Endothelial cell of umbilical vein (primary cell): Measurements from ENCODE around the gene KPNA1. TPM values are rescaled to one million over a fixed set of nuclear protein-coding genes. Genes with fewer than 3 reads are reported as not detected.

Experiments
- BruUV-seq: library from RNA; stranded (reverse); fragments of 400-500 nt; replicated peaks from 2 replicates; lab custom pipeline; 2021; lab: Mats Ljungman, UMichigan
- CTCF ChIA-PET: fragments of 300-600, 350-600 bp; sonication (Branson Sonifier 250); formaldehyde crosslinking; loops from one replicate; lab custom pipeline; 2021; ENCODE audit warnings: antibody characterized with exemption, inconsistent platforms; lab: Charles Lee
- POLR2A ChIA-PET: fragments of 300-600, 350-600 bp; sonication (Branson Sonifier 250); formaldehyde crosslinking; loops from one replicate; lab custom pipeline; 2021; ENCODE audit warnings: antibody characterized with exemption, inconsistent platforms; lab: Charles Lee
- DNase-seq: peaks from one replicate; pipeline ENCODE4 v3.0.0-alpha.2; 2011; ENCODE audit warnings: low read depth, low spot score
- FAIRE-seq: peaks from 2 replicates; lab custom pipeline; 2011; peaks lifted over from hg19 to GRCh38; lab: Jason Lieb, UNC
- H2AFZ ChIP-seq: 2 replicates; pipeline ENCODE4 v1.6.0; 2012; ENCODE audit warnings: low read depth, low read length, control low read depth, inconsistent platforms
- H3K27ac ChIP-seq: 2 replicates; pipeline ENCODE4 v1.5.1; 2011; ENCODE audit warnings: low read depth, mild to moderate bottlenecking, control low read depth, low read length, moderate library complexity; ENCODE audit not compliant: insufficient read depth
- H3K27me3 ChIP-seq, 2 experiments: 2 replicates each; pipeline versions ENCODE4 v1.6.0 to v1.6.1; 2011; ENCODE audit warnings: low read length in 2 of 2, mixed read lengths in 1 of 2; ENCODE audit not compliant: control insufficient read depth in 2 of 2, insufficient read depth in 2 of 2
- H3K36me3 ChIP-seq, 2 experiments: 2 replicates in 1 of 2; 3 replicates in 1 of 2; pipeline ENCODE4 v1.5.1; 2011; ENCODE audit warnings: low read length in 2 of 2, mild to moderate bottlenecking in 1 of 2, moderate library complexity in 1 of 2; ENCODE audit not compliant: control insufficient read depth in 2 of 2, insufficient read depth in 2 of 2; ENCODE audit errors: extremely low read depth in 1 of 2
- H3K4me1 ChIP-seq: 3 replicates; pipeline ENCODE4 v1.5.1; 2011; ENCODE audit warnings: mild to moderate bottlenecking, low read length; ENCODE audit not compliant: control insufficient read depth, insufficient read depth; ENCODE audit errors: extremely low read depth
- H3K4me2 ChIP-seq: 2 replicates; pipeline ENCODE4 v1.6.1; 2011; ENCODE audit warnings: low read length, control low read depth, mixed read lengths; ENCODE audit not compliant: insufficient read depth
- H3K4me3 ChIP-seq, 3 experiments: fragments of 200-600 bp in 1 of 3; sonication (generic), shearing (Covaris generic) in 1 of 3; replicated peaks in 1 of 3; 2 replicates each; pipeline ENCODE4 v1.5.1; 2011 to 2016; ENCODE audit warnings: control low read depth in 3 of 3, low read length in 3 of 3, mild to moderate bottlenecking in 2 of 3, inconsistent platforms in 1 of 3, low read depth in 1 of 3, moderate library complexity in 1 of 3; ENCODE audit not compliant: insufficient read depth in 1 of 3
- H3K79me2 ChIP-seq: 2 replicates; pipeline ENCODE4 v1.6.0; 2012; ENCODE audit warnings: low read length, inconsistent platforms; ENCODE audit not compliant: control insufficient read depth, insufficient read depth
- H3K9ac ChIP-seq: replicated peaks from 2 replicates; pipeline ENCODE3; 2011; ENCODE audit warnings: low read length, control low read depth; ENCODE audit not compliant: insufficient read depth; ENCODE audit errors: extremely low read depth
- H3K9me1 ChIP-seq: replicated peaks from 3 replicates; pipeline ENCODE4 v1.6.0; 2011; ENCODE audit warnings: mild to moderate bottlenecking, low read length; ENCODE audit not compliant: control insufficient read depth, insufficient read depth; ENCODE audit errors: extremely low read depth
- H3K9me3 ChIP-seq: replicated peaks from 2 replicates; pipeline ENCODE4 v1.5.1; 2012; ENCODE audit warnings: low read length, inconsistent platforms; ENCODE audit not compliant: control insufficient read depth, insufficient read depth
- H4K20me1 ChIP-seq: replicated peaks from 2 replicates; pipeline ENCODE3; 2011; ENCODE audit warnings: mild to moderate bottlenecking, low read length; ENCODE audit not compliant: control insufficient read depth, insufficient read depth; ENCODE audit errors: extremely low read depth
- EZH2 ChIP-seq: IDR thresholded peaks from 2 replicates; pipeline ENCODE4 v1.6.1; 2012; ENCODE audit warnings: borderline replicate concordance, low read depth, mild to moderate bottlenecking, moderate library complexity, low read length, inconsistent platforms; ENCODE audit not compliant: severe bottlenecking
- FOS ChIP-seq: IDR thresholded peaks from 2 replicates; pipeline ENCODE4 v1.6.1; 2011; ENCODE audit warnings: mild to moderate bottlenecking, low read length, moderate library complexity, borderline replicate concordance; ENCODE audit not compliant: insufficient read depth
- GATA2 ChIP-seq: IDR thresholded peaks from 2 replicates; pipeline ENCODE4 v1.7.0; 2011; ENCODE audit warnings: low read depth, mild to moderate bottlenecking, moderate library complexity, mixed read lengths, low read length; ENCODE audit not compliant: insufficient read length, insufficient read depth
- JUN ChIP-seq: IDR thresholded peaks from 2 replicates; pipeline ENCODE4 v1.6.1; 2011; ENCODE audit warnings: borderline replicate concordance, low read depth; ENCODE audit not compliant: insufficient read length, insufficient read depth
- MYC ChIP-seq: IDR thresholded peaks from one replicate; pipeline ENCODE4 v1.6.1; 2011; ENCODE audit warnings: mild to moderate bottlenecking, low read depth, low read length
- POLR2A ChIP-seq: IDR thresholded peaks from 2 replicates; pipeline ENCODE4 v1.6.1; 2012; ENCODE audit warnings: low read depth, mild to moderate bottlenecking, control low read depth, low read length
- POLR2AphosphoS5 ChIP-seq: IDR thresholded peaks from 2 replicates; pipeline ENCODE4 v1.6.1; 2012; ENCODE audit warnings: low read depth, mild to moderate bottlenecking, control low read depth, low read length, moderate library complexity; ENCODE audit not compliant: insufficient read depth
- dilution Hi-C: fragments of 300-500 bp; cut with MboI; formaldehyde crosslinking; loops from one replicate; pipeline ENCODE4 v1.15.0; 2019; ENCODE audit warnings: low sequenced_read_pairs; ENCODE audit not compliant: extremely low pct_ligation_motif_present
- intact Hi-C: fragments of 100-400 bp; cut with micrococcal nuclease; formaldehyde crosslinking; loops from one replicate; pipeline ENCODE4 v1.10.0; 2022
- polyA plus RNA-seq, 4 experiments: library from polyadenylated mRNA; depleted of rRNA in 3 of 4; stranded (reverse) in 3 of 4; unstranded in 1 of 4; fragments of >200 nt; gene quantifications; 2 replicates each; pipeline versions ENCODE4 v1.2.1 to v1.2.3, GENCODE V29; 2011 to 2012; ENCODE audit warnings: missing spikeins in 1 of 4
- total RNA-seq: library from RNA; stranded (reverse); gene quantifications from 2 replicates; pipeline ENCODE4 v1.2.3, GENCODE V29; 2021
- TF ChIP-seq, protein P1 (sequence below), 2 donors: IDR thresholded peaks; 1 replicate in 1 of 2; 2 replicates in 1 of 2; pipeline ENCODE4 v1.5.1; 2011; ENCODE audit warnings: low read length in 2 of 2, mild to moderate bottlenecking in 2 of 2, moderate library complexity in 2 of 2, control low read depth in 1 of 2, inconsistent platforms in 1 of 2, low read depth in 1 of 2; ENCODE audit not compliant: insufficient read depth in 1 of 2; ENCODE audit errors: extremely low read depth in 1 of 2
- TF ChIP-seq, protein P2 (sequence below): IDR thresholded peaks from 2 replicates; pipeline ENCODE4 v1.6.1; 2011; ENCODE audit not compliant: insufficient read depth, insufficient read length

KPNA1 gene
- total and polyA plus RNA-seq, 2 donors (not counting 3 experiments of a cell fraction or from before 2014, with no cell fraction given) = 24.4 to 110 TPM

DNA sequence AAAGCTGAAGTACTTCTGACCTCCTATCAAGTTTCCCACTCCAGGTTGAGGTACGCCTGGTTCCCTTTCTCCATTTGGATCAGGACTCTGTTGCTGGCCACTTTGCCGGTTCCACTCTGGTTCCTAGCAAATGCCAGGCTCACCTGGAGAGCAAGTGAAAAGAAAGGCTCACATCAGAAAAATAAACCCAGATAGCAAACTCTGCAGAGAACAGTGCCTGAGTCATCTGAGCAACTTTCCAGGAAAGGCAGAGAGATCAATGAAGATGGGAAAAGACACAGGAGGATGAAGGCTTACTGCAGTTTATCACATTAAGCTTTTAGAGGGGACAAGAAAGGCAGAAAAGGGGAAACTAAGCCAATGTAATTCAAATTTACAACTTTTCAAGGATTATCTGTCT lies 57.0 kb downstream of the KPNA1 start:
- Histone ChIP-seq H3K79me2 (peaks cover 6% of the 10 kb centered on the region), H3K9me3 (no peaks in the 10 kb centered on the region), H3K4me1 (no peaks in the 10 kb centered on the region), H3K4me2 (no peak overlapping the region), H3K27ac (no peak overlapping the region), H3K9ac (no peak overlapping the region), H3K36me3 (peaks cover 11 to 19% of the 10 kb centered on the region in 2 experiments), H4K20me1 (no peaks in the 10 kb centered on the region), H2AFZ (no peak overlapping the region), H3K27me3 (no peaks in the 10 kb centered on the region), H3K9me1 (no peaks in the 10 kb centered on the region), H3K4me3 (no peak overlapping the region)
- intact Hi-C loops = loop anchor here (2.0 kb wide), 2 partner anchors 55 to 101 kb away; no protein-coding TSS in a partner anchor
- DNase-seq = no peak
- TF ChIP-seq EZH2 (no peak), GATA2 (no peak), POLR2AphosphoS5 (no peak), MYC (no peak), FOS (no peak), POLR2A (no peak), JUN (no peak)
- TF ChIP-seq, protein P1, sequence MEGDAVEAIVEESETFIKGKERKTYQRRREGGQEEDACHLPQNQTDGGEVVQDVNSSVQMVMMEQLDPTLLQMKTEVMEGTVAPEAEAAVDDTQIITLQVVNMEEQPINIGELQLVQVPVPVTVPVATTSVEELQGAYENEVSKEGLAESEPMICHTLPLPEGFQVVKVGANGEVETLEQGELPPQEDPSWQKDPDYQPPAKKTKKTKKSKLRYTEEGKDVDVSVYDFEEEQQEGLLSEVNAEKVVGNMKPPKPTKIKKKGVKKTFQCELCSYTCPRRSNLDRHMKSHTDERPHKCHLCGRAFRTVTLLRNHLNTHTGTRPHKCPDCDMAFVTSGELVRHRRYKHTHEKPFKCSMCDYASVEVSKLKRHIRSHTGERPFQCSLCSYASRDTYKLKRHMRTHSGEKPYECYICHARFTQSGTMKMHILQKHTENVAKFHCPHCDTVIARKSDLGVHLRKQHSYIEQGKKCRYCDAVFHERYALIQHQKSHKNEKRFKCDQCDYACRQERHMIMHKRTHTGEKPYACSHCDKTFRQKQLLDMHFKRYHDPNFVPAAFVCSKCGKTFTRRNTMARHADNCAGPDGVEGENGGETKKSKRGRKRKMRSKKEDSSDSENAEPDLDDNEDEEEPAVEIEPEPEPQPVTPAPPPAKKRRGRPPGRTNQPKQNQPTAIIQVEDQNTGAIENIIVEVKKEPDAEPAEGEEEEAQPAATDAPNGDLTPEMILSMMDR (IDR thresholded peaks at IDR 0.05; ENCODE audit: extremely low read depth in 1 of 2, insufficient read depth in 1 of 2, low read depth in 1 of 2, low read length in 2 of 2) = no peak
- TF ChIP-seq, protein P2, sequence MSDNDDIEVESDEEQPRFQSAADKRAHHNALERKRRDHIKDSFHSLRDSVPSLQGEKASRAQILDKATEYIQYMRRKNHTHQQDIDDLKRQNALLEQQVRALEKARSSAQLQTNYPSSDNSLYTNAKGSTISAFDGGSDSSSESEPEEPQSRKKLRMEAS = no peak
- POLR2A ChIA-PET = no interaction called here
- BruUV-seq = no TSS peak
- no peak for FAIRE-seq
- CTCF ChIA-PET = interaction anchor here (0.8 to 2.5 kb wide), 8 partner anchors 10 to 221 kb away, joined by 3 to 33 read pairs (median 3); partner anchors contain the start of gene KPNA1
- dilution Hi-C loops = no loop called here
